ENCODE results near the gene ARL4A. TPM values are rescaled to one million over a fixed set of nuclear protein-coding genes. Genes with fewer than 3 reads are reported as not detected.
"Not testable (repeated sequence)": the region's sequence is repeated elsewhere in the genome, so short reads cannot be mapped to it uniquely, and the experiment has no call there.

Gene ARL4A
- total RNA-seq, 1 donor from 2014 or later, result 54.8 TPM

- TF ChIP-seq CTCF (IDR thresholded peaks at IDR 0.05; ENCODE audit: insufficient read depth, low read length, severe bottlenecking), result peak; percentile 22
- no peaks in the 10 kb centered on the region for H3K27me3 ChIP-seq (ENCODE audit: control insufficient read depth, insufficient read depth, low read length)
- FAIRE-seq (no peak), DNase-seq (ENCODE audit: low read depth) (peak; percentile 30)
- no peak overlapping the region for H3K4me3 ChIP-seq (ENCODE audit: low read depth, low read length)
- H3K36me3 ChIP-seq (ENCODE audit: control insufficient read depth, insufficient read depth, low read length), result no peaks in the 10 kb centered on the region
These were observed 3.5 kb upstream of the ARL4A start for GRCh38 chr7:12683678-12684585.

DNA sequence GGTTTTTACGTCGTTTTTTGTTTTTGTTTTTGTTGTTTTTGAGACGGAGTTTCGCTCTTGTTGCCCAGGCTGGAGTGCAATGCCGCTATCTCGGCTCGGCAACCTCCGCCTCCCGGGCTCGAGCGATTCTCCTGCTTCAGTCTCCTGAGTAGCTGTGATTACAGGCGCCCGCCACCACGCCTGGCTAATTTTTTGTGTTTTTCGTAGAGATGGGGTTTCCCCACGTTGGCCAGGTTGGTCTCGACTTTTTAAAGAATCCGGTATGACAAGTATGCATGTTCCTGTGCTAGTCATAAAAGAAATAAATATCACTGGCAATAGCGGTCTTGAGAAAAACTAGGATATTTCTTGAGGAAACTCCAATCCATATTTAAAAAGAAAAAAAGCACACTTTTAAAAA is 2.7 kb upstream of the ARL4A start:
- DNase-seq (ENCODE audit: low read depth) (no peak), FAIRE-seq (no peak)
- Histone ChIP-seq H3K4me3 (ENCODE audit: low read depth, low read length) (no peak overlapping the region), H3K36me3 (ENCODE audit: control insufficient read depth, insufficient read depth, low read length) (no peaks in the 10 kb centered on the region), H3K27me3 (ENCODE audit: control insufficient read depth, insufficient read depth, low read length) (no peaks in the 10 kb centered on the region)
- no peak for TF ChIP-seq CTCF (IDR thresholded peaks at IDR 0.05; ENCODE audit: insufficient read depth, low read length, severe bottlenecking)

DNA sequence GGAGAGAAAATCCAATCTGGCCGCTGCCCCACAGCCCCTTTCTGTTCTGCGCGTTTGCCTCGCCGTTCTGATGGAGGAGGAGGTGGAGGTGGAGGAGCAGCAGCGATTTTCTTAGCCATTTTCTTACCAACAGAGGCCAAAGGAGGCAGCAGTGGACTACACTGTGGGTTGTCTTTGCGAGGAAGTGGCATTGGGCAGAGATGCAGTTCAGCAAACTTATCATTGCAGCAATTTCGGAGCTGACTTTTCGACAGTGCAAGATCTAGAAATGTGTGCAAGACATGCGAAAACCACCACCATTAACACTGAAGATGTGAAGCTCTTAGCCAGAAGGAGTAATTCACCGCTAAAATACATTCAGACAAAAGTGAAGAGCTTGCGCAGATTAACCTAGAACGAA is 1.9 kb upstream of the ARL4A start:
- no peak for DNase-seq (ENCODE audit: low read depth)

DNA sequence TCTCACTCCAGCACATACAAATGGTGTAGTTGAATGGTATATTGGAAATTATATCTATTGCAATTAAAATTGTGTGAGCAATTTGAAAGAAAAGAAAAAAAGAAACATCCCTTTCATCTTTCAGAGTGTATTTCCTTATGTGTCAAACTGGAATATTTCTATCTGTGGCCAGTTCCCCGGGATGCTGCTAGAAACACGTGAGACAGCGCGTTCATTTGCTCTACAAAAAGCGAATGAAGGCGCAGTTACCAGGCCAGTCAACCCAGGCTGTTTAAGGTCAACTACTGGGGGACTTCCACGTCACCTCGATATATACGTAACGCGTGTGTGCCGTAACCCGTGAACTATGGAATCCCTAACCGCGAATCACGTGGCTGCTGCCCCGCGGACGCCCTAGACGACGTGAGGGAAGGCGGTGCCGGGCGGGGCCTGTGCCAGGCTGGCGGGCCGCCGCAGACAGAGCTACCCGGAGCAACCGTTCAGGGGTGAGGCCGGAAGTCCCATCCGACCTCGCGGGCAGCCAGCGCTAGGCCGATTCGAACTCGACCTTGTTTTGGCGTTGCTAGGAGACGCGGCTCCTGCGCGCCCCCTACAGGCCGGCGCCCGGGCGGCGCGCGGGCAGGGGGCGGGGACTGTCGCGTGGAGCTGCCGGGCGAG is 1.1 kb upstream of the ARL4A start:
- Histone ChIP-seq H3K36me3 (ENCODE audit: control insufficient read depth, insufficient read depth, low read length) (no peaks in the 10 kb centered on the region), H3K4me3 (ENCODE audit: low read depth, low read length) (peak overlapping the region; percentile 84), H3K27me3 (ENCODE audit: control insufficient read depth, insufficient read depth, low read length) (no peaks in the 10 kb centered on the region)
- FAIRE-seq (no peak), DNase-seq (ENCODE audit: low read depth) (peak; percentile 86)
- peak; percentile 89 for TF ChIP-seq CTCF (IDR thresholded peaks at IDR 0.05; ENCODE audit: insufficient read depth, low read length, severe bottlenecking)

More for the DNA sequence above, 1.9 kb upstream of the ARL4A start:
- no peak for FAIRE-seq
- Histone ChIP-seq H3K36me3 (ENCODE audit: control insufficient read depth, insufficient read depth, low read length) (no peaks in the 10 kb centered on the region), H3K27me3 (ENCODE audit: control insufficient read depth, insufficient read depth, low read length) (no peaks in the 10 kb centered on the region), H3K4me3 (ENCODE audit: low read depth, low read length) (no peak overlapping the region)
- TF ChIP-seq CTCF (IDR thresholded peaks at IDR 0.05; ENCODE audit: insufficient read depth, low read length, severe bottlenecking), result peak; percentile 45

DNA sequence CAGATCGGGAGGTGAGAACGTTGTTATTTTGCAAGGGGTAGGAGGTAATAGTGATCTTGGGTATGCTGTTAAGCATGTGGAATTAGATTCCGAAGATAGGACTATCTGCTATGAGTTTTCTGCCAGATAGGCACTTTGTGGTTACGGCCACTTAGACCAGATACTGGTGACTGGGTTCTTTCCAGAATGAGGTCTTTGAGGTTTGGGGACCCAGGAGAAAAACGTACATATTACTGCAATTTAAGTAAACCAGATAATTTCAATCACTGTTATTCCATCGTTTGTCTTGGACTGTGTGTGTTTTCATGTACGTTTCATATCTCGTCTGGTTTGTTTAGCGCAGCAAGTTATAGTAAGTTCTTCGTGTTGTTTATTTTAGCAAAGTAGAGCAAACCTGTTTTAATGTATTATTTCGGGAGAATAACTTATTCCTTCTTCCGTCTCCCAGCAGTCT is 312 bp downstream of the ARL4A start:
- Histone ChIP-seq H3K27me3 (ENCODE audit: control insufficient read depth, insufficient read depth, low read length) (no peaks in the 10 kb centered on the region), H3K36me3 (ENCODE audit: control insufficient read depth, insufficient read depth, low read length) (no peaks in the 10 kb centered on the region), H3K4me3 (ENCODE audit: low read depth, low read length) (peak overlapping the region; percentile 84)
- TF ChIP-seq CTCF (IDR thresholded peaks at IDR 0.05; ENCODE audit: insufficient read depth, low read length, severe bottlenecking), result no peak
- FAIRE-seq (peak; percentile 88), DNase-seq (ENCODE audit: low read depth) (no peak)

DNA sequence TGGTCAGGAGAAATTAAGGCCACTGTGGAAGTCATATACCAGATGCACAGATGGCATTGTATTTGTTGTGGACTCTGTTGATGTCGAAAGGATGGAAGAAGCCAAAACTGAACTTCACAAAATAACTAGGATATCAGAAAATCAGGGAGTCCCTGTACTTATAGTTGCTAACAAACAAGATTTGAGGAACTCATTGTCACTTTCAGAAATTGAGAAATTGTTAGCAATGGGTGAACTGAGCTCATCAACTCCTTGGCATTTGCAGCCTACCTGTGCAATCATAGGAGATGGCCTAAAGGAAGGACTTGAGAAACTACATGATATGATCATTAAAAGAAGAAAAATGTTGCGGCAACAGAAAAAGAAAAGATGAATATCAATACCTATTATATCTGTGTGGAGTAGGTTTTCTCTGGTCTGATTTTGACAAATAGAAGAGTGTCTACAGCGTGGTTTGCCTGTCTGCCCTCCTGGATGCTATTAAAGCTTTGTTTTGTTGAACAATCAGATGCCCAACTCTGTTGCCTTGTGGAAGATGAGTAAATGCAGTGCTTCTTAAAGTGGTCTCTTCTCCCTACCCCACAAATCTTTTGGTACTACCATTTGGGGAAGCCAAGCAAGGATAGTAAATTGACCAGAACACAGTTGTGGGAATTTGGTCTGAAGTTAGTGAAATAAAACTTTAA is 1.2 kb downstream of the ARL4A start:
- not testable (repeated sequence) for DNase-seq (ENCODE audit: low read depth); H3K36me3 ChIP-seq (ENCODE audit: control insufficient read depth, insufficient read depth, low read length); H3K27me3 ChIP-seq (ENCODE audit: control insufficient read depth, insufficient read depth, low read length); FAIRE-seq
- H3K4me3 ChIP-seq (ENCODE audit: low read depth, low read length), result peak overlapping the region; percentile 84
